ENCODE data around the gene PLRG1. TPM values are rescaled to one million over a fixed set of nuclear protein-coding genes. Genes with fewer than 3 reads are reported as not detected.
"Not testable (repeated sequence)": the region's sequence is repeated elsewhere in the genome, so short reads cannot be mapped to it uniquely, and the experiment has no call there.

The PLRG1 gene
- total RNA-seq, result 96.3 and 102 TPM in 2 replicates
- long read RNA-seq, transcript PLRG1-202 (15 exons, 3,351 nt), result major isoform, 420 of 513 reads
- long read RNA-seq, transcript PLRG1-201 (15 exons, 1,673 nt), result minor isoform, 11 of 513 reads
- long read RNA-seq, partial matches to known transcripts, result 36 of 513 reads
- long read RNA-seq, other reads (novel, unspliced or antisense), result 46 of 513 reads

- peak within 1 kb of the TSS; percentile 97 for H3K4me3 Mint-ChIP-seq (ENCODE audit: low read depth)
- TF ChIP-seq CTCF (IDR thresholded peaks at IDR 0.05; ENCODE audit: unreplicated experiment), result no peak
- H3K9me3 Mint-ChIP-seq (ENCODE audit: low read depth), result no peaks in the 10 kb centered on the region
- peak; percentile 95 for DNase-seq (ENCODE audit: low spot score, unreplicated experiment)
- H3K27me3 Mint-ChIP-seq, result no peaks in the 10 kb centered on the region
- H3K27ac Mint-ChIP-seq, result peak within 1 kb of the TSS; percentile 97
- peaks cover 4% of the 10 kb centered on the region for H3K36me3 Mint-ChIP-seq (ENCODE audit: insufficient read depth)
- H3K4me1 Mint-ChIP-seq (ENCODE audit: low read depth), result peaks cover 14% of the 10 kb centered on the region
Observed at GRCh38 chr4:154549894-154550790, at the start of gene PLRG1. Gene PLRG1 (minus strand): TSS chr4:154550400. CDS start chr4:154550308, 92 bp downstream.

- no peak for DNase-seq (ENCODE audit: low spot score, unreplicated experiment)
- Mint-ChIP-seq H3K36me3 (ENCODE audit: insufficient read depth) (no peaks in the 10 kb centered on the region), H3K9me3 (ENCODE audit: low read depth) (peaks cover 6% of the 10 kb centered on the region), H3K4me3 (ENCODE audit: low read depth) (no peak overlapping the region), H3K27ac (no peak overlapping the region), H3K4me1 (ENCODE audit: low read depth) (peaks cover 30% of the 10 kb centered on the region), H3K27me3 (no peaks in the 10 kb centered on the region)
- no peak for TF ChIP-seq CTCF (IDR thresholded peaks at IDR 0.05; ENCODE audit: unreplicated experiment)
Observed at GRCh38 chr4:154597798-154598774, 47.9 kb upstream of the PLRG1 start.

GRCh38 chr4:154597281-154597680, 47.1 kb upstream of the PLRG1 start:
- H3K27me3 Mint-ChIP-seq; DNase-seq (ENCODE audit: low spot score, unreplicated experiment); H3K36me3 Mint-ChIP-seq (ENCODE audit: insufficient read depth); H3K9me3 Mint-ChIP-seq (ENCODE audit: low read depth); H3K4me3 Mint-ChIP-seq (ENCODE audit: low read depth); H3K27ac Mint-ChIP-seq: not testable (repeated sequence)
- H3K4me1 Mint-ChIP-seq (ENCODE audit: low read depth), result peaks cover 34% of the 10 kb centered on the region

GRCh38 chr4:154595807-154596206, 45.6 kb upstream of the PLRG1 start:
- Mint-ChIP-seq H3K9me3 (ENCODE audit: low read depth) (peaks cover 6% of the 10 kb centered on the region), H3K27me3 (no peaks in the 10 kb centered on the region), H3K4me3 (ENCODE audit: low read depth) (no peak overlapping the region), H3K27ac (no peak overlapping the region), H3K36me3 (ENCODE audit: insufficient read depth) (no peaks in the 10 kb centered on the region), H3K4me1 (ENCODE audit: low read depth) (peaks cover 36% of the 10 kb centered on the region)
- no peak for DNase-seq (ENCODE audit: low spot score, unreplicated experiment)
- TF ChIP-seq CTCF (IDR thresholded peaks at IDR 0.05; ENCODE audit: unreplicated experiment), result no peak

GRCh38 chr4:154594343-154594742, 44.1 kb upstream of the PLRG1 start:
- not testable (repeated sequence) for DNase-seq (ENCODE audit: low spot score, unreplicated experiment); H3K27ac Mint-ChIP-seq; H3K27me3 Mint-ChIP-seq; H3K36me3 Mint-ChIP-seq (ENCODE audit: insufficient read depth); H3K9me3 Mint-ChIP-seq (ENCODE audit: low read depth); H3K4me3 Mint-ChIP-seq (ENCODE audit: low read depth)
- H3K4me1 Mint-ChIP-seq (ENCODE audit: low read depth), result peaks cover 49% of the 10 kb centered on the region

GRCh38 chr4:154593868-154594267, 43.7 kb upstream of the PLRG1 start:
- no peak for DNase-seq (ENCODE audit: low spot score, unreplicated experiment)
- no peaks in the 10 kb centered on the region for H3K36me3 Mint-ChIP-seq (ENCODE audit: insufficient read depth)
- H3K4me1 Mint-ChIP-seq (ENCODE audit: low read depth), result peaks cover 53% of the 10 kb centered on the region
- TF ChIP-seq CTCF (IDR thresholded peaks at IDR 0.05; ENCODE audit: unreplicated experiment), result no peak
- peaks cover 6% of the 10 kb centered on the region for H3K9me3 Mint-ChIP-seq (ENCODE audit: low read depth)
- H3K27ac Mint-ChIP-seq, result peak overlapping the region; percentile 54
- peak overlapping the region; percentile 26 for H3K4me3 Mint-ChIP-seq (ENCODE audit: low read depth)
- no peaks in the 10 kb centered on the region for H3K27me3 Mint-ChIP-seq

Measured in progenitor cell of endocrine pancreas (in vitro differentiated cells).